Lower leg skin (tissue), 3 donors: Measurements from ENCODE around the gene PTPN1.

Experiments
- CTCF ChIP-seq, 3 donors: fragments of 450-650 bp; IDR thresholded peaks; one replicate each; pipeline ENCODE4 v1.5.1; 2016; ENCODE audit warnings: antibody characterized with exemption in 3 of 3, mild to moderate bottlenecking in 3 of 3, moderate library complexity in 2 of 3
- POLR2A ChIP-seq, 2 donors: fragments of 450-650 bp; IDR thresholded peaks; one replicate each; pipeline ENCODE4 v1.6.1; 2016 to 2017; ENCODE audit warnings: antibody characterized with exemption in 2 of 2, mild to moderate bottlenecking in 1 of 2, moderate library complexity in 1 of 2

GRCh38 chr20:50578778-50579165, 68.6 kb downstream of the PTPN1 start:
- TF ChIP-seq CTCF (IDR thresholded peaks at IDR 0.05): no peak
- no peak for TF ChIP-seq POLR2A (IDR thresholded peaks at IDR 0.05)
